Activated naive CD8-positive, alpha-beta T cell (primary cell): ENCODE data around the gene ARHGEF37.
"Not testable (repeated sequence)": the region's sequence is repeated elsewhere in the genome, so short reads cannot be mapped to it uniquely, and the experiment has no call there.

Experiments used
- H3K27ac Mint-ChIP-seq: one replicate; pipeline ENCODE4 v1.8.0; 2021; ENCODE audit warnings: mixed read lengths
- H3K27me3 Mint-ChIP-seq: one replicate; pipeline ENCODE4 v1.8.0; 2021; ENCODE audit warnings: mixed read lengths
- H3K36me3 Mint-ChIP-seq: one replicate; pipeline ENCODE4 v1.8.0; 2021; ENCODE audit warnings: mixed read lengths
- H3K4me1 Mint-ChIP-seq: one replicate; pipeline ENCODE4 v1.8.0; 2021; ENCODE audit warnings: low read depth, mixed read lengths
- H3K4me3 Mint-ChIP-seq: one replicate; pipeline ENCODE4 v1.8.0; 2021; ENCODE audit warnings: mild to moderate bottlenecking, mixed read lengths
- H3K9me3 Mint-ChIP-seq: one replicate; pipeline ENCODE4 v1.8.0; 2021; ENCODE audit warnings: low read depth, mixed read lengths

The ARHGEF37 gene

GRCh38 chr5:149654231-149654630 is 72.9 kb downstream of the ARHGEF37 start:
- Mint-ChIP-seq H3K36me3 (no peaks in the 10 kb centered on the region), H3K4me3 (no peak overlapping the region), H3K9me3 (no peaks in the 10 kb centered on the region), H3K4me1 (no peaks in the 10 kb centered on the region), H3K27me3 (peaks cover 5% of the 10 kb centered on the region), H3K27ac (no peak overlapping the region)

- Mint-ChIP-seq H3K4me1 (no peaks in the 10 kb centered on the region), H3K27ac (no peak overlapping the region), H3K4me3 (no peak overlapping the region), H3K36me3 (no peaks in the 10 kb centered on the region), H3K9me3 (no peaks in the 10 kb centered on the region), H3K27me3 (peaks cover 5% of the 10 kb centered on the region)
These were observed 73.7 kb downstream of the ARHGEF37 start for GRCh38 chr5:149654883-149655505.

- no peaks in the 10 kb centered on the region for H3K9me3 Mint-ChIP-seq
- H3K4me1 Mint-ChIP-seq: no peaks in the 10 kb centered on the region
- H3K27ac Mint-ChIP-seq: no peak overlapping the region
- H3K4me3 Mint-ChIP-seq: no peak overlapping the region
- H3K27me3 Mint-ChIP-seq: peaks cover 5% of the 10 kb centered on the region
- H3K36me3 Mint-ChIP-seq: no peaks in the 10 kb centered on the region
These were observed 75.4 kb downstream of the ARHGEF37 start for GRCh38 chr5:149656576-149657182.

DNA sequence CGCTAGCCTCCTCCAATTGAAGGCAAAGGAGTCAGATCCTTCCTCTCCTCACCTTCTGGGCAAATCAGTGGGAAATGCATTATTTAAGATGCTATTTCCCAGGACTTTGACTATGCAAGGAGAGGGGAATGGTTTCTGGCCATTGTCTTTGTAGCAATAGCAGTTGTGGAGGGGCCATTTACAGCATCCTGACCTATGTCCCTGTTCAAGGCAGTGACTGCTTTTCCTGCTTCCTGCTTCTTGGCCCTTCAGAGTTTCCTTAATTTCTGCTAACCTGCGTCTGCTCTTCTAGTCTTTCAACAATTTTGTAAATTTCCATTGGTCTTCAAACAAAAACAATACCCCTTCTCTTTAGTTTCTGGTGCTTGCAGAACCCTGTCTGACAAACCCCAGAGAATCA is 76.0 kb downstream of the ARHGEF37 start:
- H3K27me3 Mint-ChIP-seq: peaks cover 5% of the 10 kb centered on the region
- H3K27ac Mint-ChIP-seq: no peak overlapping the region
- no peak overlapping the region for H3K4me3 Mint-ChIP-seq
- no peaks in the 10 kb centered on the region for H3K9me3 Mint-ChIP-seq
- no peaks in the 10 kb centered on the region for H3K4me1 Mint-ChIP-seq
- H3K36me3 Mint-ChIP-seq: no peaks in the 10 kb centered on the region

GRCh38 chr5:149658299-149658698 is 77.0 kb downstream of the ARHGEF37 start:
- H3K27ac Mint-ChIP-seq: no peak overlapping the region
- no peaks in the 10 kb centered on the region for H3K4me1 Mint-ChIP-seq
- peaks cover 5% of the 10 kb centered on the region for H3K27me3 Mint-ChIP-seq
- no peaks in the 10 kb centered on the region for H3K36me3 Mint-ChIP-seq
- H3K9me3 Mint-ChIP-seq: peaks cover 3% of the 10 kb centered on the region
- H3K4me3 Mint-ChIP-seq: no peak overlapping the region

DNA sequence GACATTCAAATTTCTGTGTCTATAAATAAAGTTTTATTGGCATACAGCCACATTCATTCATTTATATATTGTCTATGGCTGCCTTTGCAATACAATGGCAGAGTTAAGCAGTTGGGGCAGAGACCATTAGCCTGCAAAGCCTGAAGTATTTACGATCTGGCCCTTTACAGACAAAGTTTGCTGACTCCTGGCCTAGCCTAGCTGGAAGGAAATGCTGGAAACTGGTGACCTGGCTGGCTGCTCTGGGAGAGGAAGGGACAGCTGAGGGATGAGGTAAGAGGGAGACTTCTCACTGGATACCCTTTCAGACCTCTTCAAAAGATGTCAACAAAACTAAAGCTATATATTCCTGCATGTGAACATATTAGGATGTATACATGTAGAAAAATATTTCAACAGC is 82.8 kb downstream of the ARHGEF37 start:
- H3K27ac Mint-ChIP-seq: no peak overlapping the region
- H3K4me1 Mint-ChIP-seq: no peaks in the 10 kb centered on the region

GRCh38 chr5:149664666-149665415 is 83.5 kb downstream of the ARHGEF37 start:
- H3K27me3 Mint-ChIP-seq: no peaks in the 10 kb centered on the region
- no peaks in the 10 kb centered on the region for H3K4me1 Mint-ChIP-seq
- H3K4me3 Mint-ChIP-seq: no peak overlapping the region
- H3K9me3 Mint-ChIP-seq: peaks cover 11% of the 10 kb centered on the region
- H3K27ac Mint-ChIP-seq: no peak overlapping the region
- peaks cover 8% of the 10 kb centered on the region for H3K36me3 Mint-ChIP-seq

More for the DNA sequence above, 82.8 kb downstream of the ARHGEF37 start:
- Mint-ChIP-seq H3K36me3 (peaks cover 8% of the 10 kb centered on the region), H3K4me3 (no peak overlapping the region), H3K27me3 (peaks cover under 1% of the 10 kb centered on the region), H3K9me3 (peaks cover 11% of the 10 kb centered on the region)

GRCh38 chr5:149665416-149666175 is 84.3 kb downstream of the ARHGEF37 start:
- H3K4me3 Mint-ChIP-seq: no peak overlapping the region
- peaks cover 8% of the 10 kb centered on the region for H3K36me3 Mint-ChIP-seq
- H3K27ac Mint-ChIP-seq: no peak overlapping the region
- no peaks in the 10 kb centered on the region for H3K27me3 Mint-ChIP-seq
- peaks cover 11% of the 10 kb centered on the region for H3K9me3 Mint-ChIP-seq
- no peaks in the 10 kb centered on the region for H3K4me1 Mint-ChIP-seq

GRCh38 chr5:149666212-149666852 is 85.0 kb downstream of the ARHGEF37 start:
- Mint-ChIP-seq H3K4me3 (no peak overlapping the region), H3K9me3 (peaks cover 11% of the 10 kb centered on the region), H3K27me3 (no peaks in the 10 kb centered on the region), H3K36me3 (peaks cover 8% of the 10 kb centered on the region), H3K27ac (no peak overlapping the region), H3K4me1 (no peaks in the 10 kb centered on the region)

DNA sequence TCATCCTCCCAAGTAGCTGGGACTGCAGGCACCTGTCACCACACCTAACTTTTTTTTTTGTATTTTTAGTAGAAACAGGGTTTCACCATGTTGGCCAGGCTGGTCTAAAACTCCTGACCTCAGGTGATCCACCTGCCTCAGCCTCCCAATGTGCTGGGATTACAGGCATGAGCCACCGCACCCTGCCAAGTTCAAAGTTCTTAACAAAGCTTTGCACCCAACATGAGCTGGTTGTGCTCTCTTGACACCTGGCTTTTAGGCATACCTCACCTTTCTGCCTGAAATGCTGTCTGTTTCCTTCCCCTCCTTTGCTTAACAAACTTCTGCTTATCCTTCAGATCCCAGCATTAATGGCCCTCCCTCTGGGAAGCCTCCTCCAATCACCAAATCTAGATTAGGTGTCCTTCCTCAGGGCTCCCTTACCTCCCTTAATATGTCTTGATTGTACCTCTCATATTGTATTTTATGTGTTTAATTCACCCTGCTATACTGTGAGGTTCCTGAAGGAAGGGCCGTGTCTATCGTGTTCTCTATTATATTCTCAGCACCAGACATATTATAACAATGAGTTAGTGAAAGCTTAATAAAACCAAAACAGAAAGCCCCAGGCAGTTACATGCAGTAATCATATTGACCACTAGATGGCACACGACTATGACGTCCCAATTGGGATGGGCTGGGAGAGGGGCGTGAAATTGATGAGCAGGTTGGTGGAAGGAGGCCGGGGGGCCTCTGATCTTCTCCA is 86.0 kb downstream of the ARHGEF37 start:
- Mint-ChIP-seq H3K9me3 (peaks cover 11% of the 10 kb centered on the region), H3K36me3 (peaks cover 8% of the 10 kb centered on the region), H3K4me3 (no peak overlapping the region), H3K4me1 (no peaks in the 10 kb centered on the region), H3K27me3 (no peaks in the 10 kb centered on the region), H3K27ac (no peak overlapping the region)

- no peaks in the 10 kb centered on the region for H3K4me1 Mint-ChIP-seq
- H3K36me3 Mint-ChIP-seq: peaks cover 8% of the 10 kb centered on the region
- H3K9me3 Mint-ChIP-seq: peaks cover 11% of the 10 kb centered on the region
- H3K4me3 Mint-ChIP-seq: no peak overlapping the region
- H3K27ac Mint-ChIP-seq: no peak overlapping the region
- H3K27me3 Mint-ChIP-seq: no peaks in the 10 kb centered on the region
These were observed 86.6 kb downstream of the ARHGEF37 start for GRCh38 chr5:149667829-149668330.

DNA sequence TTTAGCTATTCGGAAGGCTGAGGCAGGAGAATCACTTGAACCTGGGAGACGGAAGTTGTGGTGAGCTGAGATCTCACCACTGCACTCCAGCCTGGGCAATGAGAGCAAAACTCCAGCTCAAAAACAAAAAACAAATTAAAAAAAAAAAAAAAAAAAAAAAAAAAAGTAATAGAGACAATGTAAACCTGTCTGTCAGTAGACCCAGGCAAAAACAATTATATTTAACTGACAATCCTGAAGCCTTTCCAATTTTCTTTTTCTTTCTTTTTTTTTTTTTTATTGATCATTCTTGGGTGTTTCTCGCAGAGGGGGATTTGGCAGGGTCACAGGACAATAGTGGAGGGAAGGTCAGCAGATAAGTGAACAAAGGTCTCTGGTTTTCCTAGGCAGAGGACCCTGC is 88.0 kb downstream of the ARHGEF37 start:
- not testable (repeated sequence) for H3K27me3 Mint-ChIP-seq, H3K36me3 Mint-ChIP-seq, H3K4me3 Mint-ChIP-seq, H3K9me3 Mint-ChIP-seq, H3K27ac Mint-ChIP-seq, H3K4me1 Mint-ChIP-seq

DNA sequence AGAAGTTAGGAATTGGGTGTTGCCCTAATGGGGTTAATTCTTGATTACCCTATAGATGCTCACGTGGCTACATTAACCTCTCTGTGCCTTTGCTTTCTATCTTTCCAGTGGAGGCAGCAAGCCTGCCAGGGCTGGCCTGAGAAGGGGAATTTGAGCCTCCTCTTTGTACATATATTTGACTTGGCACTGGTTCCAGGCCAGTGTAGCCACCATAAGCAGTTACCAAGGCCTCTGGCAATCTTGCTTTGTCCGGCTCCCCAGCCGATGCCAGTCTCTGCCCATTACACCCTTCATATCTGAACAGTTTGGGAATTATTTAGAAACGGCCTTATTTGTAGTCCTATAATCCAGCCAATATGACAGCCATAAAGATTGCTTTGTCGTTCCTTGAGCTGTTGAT is 90.2 kb downstream of the ARHGEF37 start:
- Mint-ChIP-seq H3K27ac (no peak overlapping the region), H3K27me3 (no peaks in the 10 kb centered on the region), H3K36me3 (peaks cover 8% of the 10 kb centered on the region), H3K9me3 (peaks cover 8% of the 10 kb centered on the region), H3K4me3 (no peak overlapping the region), H3K4me1 (no peaks in the 10 kb centered on the region)
